ENCODE data around the gene AMZ2.
"Not testable (repeated sequence)": the region's sequence is repeated elsewhere in the genome, so short reads cannot be mapped to it uniquely, and the experiment has no call there.

GRCh38 chr17:68259648-68259951 is 11.8 kb downstream of the AMZ2 start:
- TF ChIP-seq, protein P1, sequence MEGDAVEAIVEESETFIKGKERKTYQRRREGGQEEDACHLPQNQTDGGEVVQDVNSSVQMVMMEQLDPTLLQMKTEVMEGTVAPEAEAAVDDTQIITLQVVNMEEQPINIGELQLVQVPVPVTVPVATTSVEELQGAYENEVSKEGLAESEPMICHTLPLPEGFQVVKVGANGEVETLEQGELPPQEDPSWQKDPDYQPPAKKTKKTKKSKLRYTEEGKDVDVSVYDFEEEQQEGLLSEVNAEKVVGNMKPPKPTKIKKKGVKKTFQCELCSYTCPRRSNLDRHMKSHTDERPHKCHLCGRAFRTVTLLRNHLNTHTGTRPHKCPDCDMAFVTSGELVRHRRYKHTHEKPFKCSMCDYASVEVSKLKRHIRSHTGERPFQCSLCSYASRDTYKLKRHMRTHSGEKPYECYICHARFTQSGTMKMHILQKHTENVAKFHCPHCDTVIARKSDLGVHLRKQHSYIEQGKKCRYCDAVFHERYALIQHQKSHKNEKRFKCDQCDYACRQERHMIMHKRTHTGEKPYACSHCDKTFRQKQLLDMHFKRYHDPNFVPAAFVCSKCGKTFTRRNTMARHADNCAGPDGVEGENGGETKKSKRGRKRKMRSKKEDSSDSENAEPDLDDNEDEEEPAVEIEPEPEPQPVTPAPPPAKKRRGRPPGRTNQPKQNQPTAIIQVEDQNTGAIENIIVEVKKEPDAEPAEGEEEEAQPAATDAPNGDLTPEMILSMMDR (IDR thresholded peaks at IDR 0.05) = not testable (repeated sequence)
- TF ChIP-seq POLR2A (IDR thresholded peaks at IDR 0.05) = not testable (repeated sequence)

All from testis (tissue), 2 donors.